Activated CD8-positive, alpha-beta memory T cell treated with anti-CD3 and anti-CD28 coated beads, Interleukin-2, amount 10 ng/mL, durations not matched to agents 7 days and 5 days (primary cell): Measurements from ENCODE around the gene DRC1. TPM values are rescaled to one million over a fixed set of nuclear protein-coding genes. Genes with fewer than 3 reads are reported as not detected.
"Not testable (repeated sequence)": the region's sequence is repeated elsewhere in the genome, so short reads cannot be mapped to it uniquely, and the experiment has no call there.

Experiments
- ATAC-seq: fragments of 150-1000 bp; cut with Tn5 transposase; one replicate; pipeline ENCODE4 v1.10.0; 2021; ENCODE audit warnings: moderate library complexity
- CTCF ChIA-PET: fragments of 350-600 bp; sonication (Branson Sonifier 250); formaldehyde crosslinking; loops from one replicate; lab custom pipeline; 2021; ENCODE audit warnings: antibody characterized with exemption; lab: Charles Lee
- DNase-seq: peaks from one replicate; pipeline ENCODE4 v3.0.0-alpha.2; 2020
- H3K27ac Mint-ChIP-seq: one replicate; pipeline ENCODE4 v1.8.0; 2021; ENCODE audit warnings: mild to moderate bottlenecking, mixed read lengths
- H3K27me3 Mint-ChIP-seq: one replicate; pipeline ENCODE4 v1.8.0; 2021; ENCODE audit warnings: mixed read lengths
- H3K36me3 Mint-ChIP-seq: one replicate; pipeline ENCODE4 v1.8.0; 2021; ENCODE audit warnings: mild to moderate bottlenecking, mixed read lengths
- H3K4me1 Mint-ChIP-seq: one replicate; pipeline ENCODE4 v1.8.0; 2021; ENCODE audit warnings: mixed read lengths
- H3K4me3 Mint-ChIP-seq: one replicate; pipeline ENCODE4 v1.8.0; 2021; ENCODE audit warnings: mild to moderate bottlenecking, moderate library complexity, mixed read lengths
- H3K9me3 Mint-ChIP-seq: one replicate; pipeline ENCODE4 v1.8.0; 2022; ENCODE audit warnings: low read depth, mixed read lengths
- total RNA-seq, 2 experiments: library from RNA; stranded (reverse); gene quantifications; one replicate each; pipeline ENCODE4 v1.2.3, GENCODE V29; 2021

The DRC1 gene
- total RNA-seq, result not detected

- H3K27me3 Mint-ChIP-seq, result peaks cover 24% of the 10 kb centered on the region
- peaks cover 8% of the 10 kb centered on the region for H3K4me1 Mint-ChIP-seq
- DNase-seq (peak; percentile 65), ATAC-seq (peak; percentile 71)
- no peaks in the 10 kb centered on the region for H3K9me3 Mint-ChIP-seq
- H3K27ac Mint-ChIP-seq, result no peak within 1 kb of the TSS
- CTCF ChIA-PET, result no interaction called here
- H3K4me3 Mint-ChIP-seq, result no peak within 1 kb of the TSS
- H3K36me3 Mint-ChIP-seq, result peaks cover 1% of the 10 kb centered on the region
Measured at GRCh38 chr2:26401739-26402541, at the start of gene DRC1. DRC1 (plus strand) TSS chr2:26401920; CDS start chr2:26401990, 70 bp downstream.

GRCh38 chr2:26352892-26353291, 48.8 kb upstream of the DRC1 start:
- Mint-ChIP-seq H3K9me3 (no peaks in the 10 kb centered on the region), H3K4me3 (no peak overlapping the region), H3K27me3 (no peaks in the 10 kb centered on the region), H3K36me3 (peaks cover 33% of the 10 kb centered on the region), H3K27ac (no peak overlapping the region), H3K4me1 (peaks cover 46% of the 10 kb centered on the region)
- CTCF ChIA-PET, result interaction anchor here (0.9 kb wide), 1 partner anchor 265 kb away, joined by 3 read pairs; no protein-coding TSS in a partner anchor
- ATAC-seq (peak; percentile 54), DNase-seq (no peak)

GRCh38 chr2:26354469-26354868, 47.3 kb upstream of the DRC1 start:
- H3K27me3 Mint-ChIP-seq, H3K27ac Mint-ChIP-seq, CTCF ChIA-PET, H3K9me3 Mint-ChIP-seq, H3K4me3 Mint-ChIP-seq, ATAC-seq, DNase-seq: not testable (repeated sequence)
- Mint-ChIP-seq H3K36me3 (peaks cover 28% of the 10 kb centered on the region), H3K4me1 (peaks cover 46% of the 10 kb centered on the region)

- H3K4me3 Mint-ChIP-seq, result no peak overlapping the region
- DNase-seq (no peak), ATAC-seq (no peak)
- CTCF ChIA-PET, result no interaction called here
- no peak overlapping the region for H3K27ac Mint-ChIP-seq
- H3K36me3 Mint-ChIP-seq, result peaks cover 31% of the 10 kb centered on the region
- H3K9me3 Mint-ChIP-seq, result no peaks in the 10 kb centered on the region
- peaks cover 47% of the 10 kb centered on the region for H3K4me1 Mint-ChIP-seq
- no peaks in the 10 kb centered on the region for H3K27me3 Mint-ChIP-seq
Measured at GRCh38 chr2:26355038-26355995, 46.4 kb upstream of the DRC1 start.

- Mint-ChIP-seq H3K36me3 (peaks cover 28% of the 10 kb centered on the region), H3K27ac (no peak overlapping the region), H3K9me3 (no peaks in the 10 kb centered on the region), H3K4me1 (peaks cover 45% of the 10 kb centered on the region), H3K4me3 (no peak overlapping the region), H3K27me3 (no peaks in the 10 kb centered on the region)
- ATAC-seq (no peak), DNase-seq (no peak)
- CTCF ChIA-PET, result no interaction called here
Measured at GRCh38 chr2:26356111-26356510, 45.6 kb upstream of the DRC1 start.

GRCh38 chr2:26356771-26357170, 44.9 kb upstream of the DRC1 start:
- Mint-ChIP-seq H3K27me3 (no peaks in the 10 kb centered on the region), H3K36me3 (peaks cover 23% of the 10 kb centered on the region), H3K4me1 (peaks cover 44% of the 10 kb centered on the region), H3K9me3 (no peaks in the 10 kb centered on the region), H3K27ac (peak overlapping the region; percentile 40), H3K4me3 (no peak overlapping the region)
- no peak for ATAC-seq
- DNase-seq, result no peak
- CTCF ChIA-PET, result interaction anchor here (0.9 kb wide), 1 partner anchor 10 kb away, joined by 3 read pairs; the partner anchor contains the start of gene ADGRF3

GRCh38 chr2:26359886-26360473, 41.7 kb upstream of the DRC1 start:
- DNase-seq (no peak), ATAC-seq (no peak)
- Mint-ChIP-seq H3K4me3 (no peak overlapping the region), H3K4me1 (peaks cover 45% of the 10 kb centered on the region), H3K27ac (no peak overlapping the region), H3K9me3 (no peaks in the 10 kb centered on the region), H3K36me3 (peaks cover 11% of the 10 kb centered on the region), H3K27me3 (no peaks in the 10 kb centered on the region)
- CTCF ChIA-PET, result no interaction called here

- Mint-ChIP-seq H3K4me3 (no peak overlapping the region), H3K9me3 (no peaks in the 10 kb centered on the region), H3K27ac (peak overlapping the region; percentile 13), H3K27me3 (no peaks in the 10 kb centered on the region), H3K4me1 (peaks cover 31% of the 10 kb centered on the region), H3K36me3 (peaks cover 19% of the 10 kb centered on the region)
- CTCF ChIA-PET, result no interaction called here
- ATAC-seq (peak; percentile 33), DNase-seq (no peak)
Measured at GRCh38 chr2:26363323-26363722, 38.4 kb upstream of the DRC1 start.

GRCh38 chr2:26363958-26364357, 37.8 kb upstream of the DRC1 start:
- CTCF ChIA-PET, result interaction anchor here (0.5 kb wide), 1 partner anchor 36 kb away, joined by 3 read pairs; no protein-coding TSS in a partner anchor
- ATAC-seq, result no peak

GRCh38 chr2:26364669-26365068, 37.1 kb upstream of the DRC1 start:
- no peaks in the 10 kb centered on the region for H3K27me3 Mint-ChIP-seq
- no peak overlapping the region for H3K4me3 Mint-ChIP-seq
- CTCF ChIA-PET, result no interaction called here
- H3K27ac Mint-ChIP-seq, result no peak overlapping the region
- no peaks in the 10 kb centered on the region for H3K9me3 Mint-ChIP-seq
- H3K4me1 Mint-ChIP-seq, result peaks cover 18% of the 10 kb centered on the region
- ATAC-seq (no peak), DNase-seq (no peak)
- H3K36me3 Mint-ChIP-seq, result peaks cover 28% of the 10 kb centered on the region

More at GRCh38 chr2:26363958-26364357, 37.8 kb upstream of the DRC1 start:
- DNase-seq, result no peak
- Mint-ChIP-seq H3K36me3 (peaks cover 24% of the 10 kb centered on the region), H3K27me3 (no peaks in the 10 kb centered on the region), H3K27ac (no peak overlapping the region), H3K4me1 (peaks cover 25% of the 10 kb centered on the region), H3K9me3 (no peaks in the 10 kb centered on the region), H3K4me3 (no peak overlapping the region)

GRCh38 chr2:26366957-26367356, 34.8 kb upstream of the DRC1 start:
- Mint-ChIP-seq H3K27ac (no peak overlapping the region), H3K4me1 (peaks cover 9% of the 10 kb centered on the region), H3K4me3 (no peak overlapping the region), H3K36me3 (peaks cover 29% of the 10 kb centered on the region), H3K9me3 (no peaks in the 10 kb centered on the region), H3K27me3 (no peaks in the 10 kb centered on the region)
- CTCF ChIA-PET, result no interaction called here
- no peak for DNase-seq
- ATAC-seq, result no peak

- H3K27ac Mint-ChIP-seq, H3K9me3 Mint-ChIP-seq, DNase-seq, H3K4me3 Mint-ChIP-seq, H3K27me3 Mint-ChIP-seq, H3K4me1 Mint-ChIP-seq, ATAC-seq, CTCF ChIA-PET: not testable (repeated sequence)
- peaks cover 42% of the 10 kb centered on the region for H3K36me3 Mint-ChIP-seq
Measured at GRCh38 chr2:26369664-26370063, 32.1 kb upstream of the DRC1 start.

- H3K4me1 Mint-ChIP-seq, ATAC-seq, H3K9me3 Mint-ChIP-seq, H3K27me3 Mint-ChIP-seq, DNase-seq, H3K27ac Mint-ChIP-seq, H3K4me3 Mint-ChIP-seq, CTCF ChIA-PET: not testable (repeated sequence)
- H3K36me3 Mint-ChIP-seq, result peaks cover 43% of the 10 kb centered on the region
Measured at GRCh38 chr2:26370909-26371308, 30.8 kb upstream of the DRC1 start.
